GM21423 (cell line): ENCODE data around the gene COQ5.

Source experiments
- ATAC-seq: cut with Tn5 transposase; IDR thresholded peaks from one replicate; pipeline ENCODE4 v1.9.1; 2021; ENCODE audit warnings: mild to moderate bottlenecking, moderate library complexity; ENCODE audit not compliant: unreplicated experiment

COQ5 gene

DNA sequence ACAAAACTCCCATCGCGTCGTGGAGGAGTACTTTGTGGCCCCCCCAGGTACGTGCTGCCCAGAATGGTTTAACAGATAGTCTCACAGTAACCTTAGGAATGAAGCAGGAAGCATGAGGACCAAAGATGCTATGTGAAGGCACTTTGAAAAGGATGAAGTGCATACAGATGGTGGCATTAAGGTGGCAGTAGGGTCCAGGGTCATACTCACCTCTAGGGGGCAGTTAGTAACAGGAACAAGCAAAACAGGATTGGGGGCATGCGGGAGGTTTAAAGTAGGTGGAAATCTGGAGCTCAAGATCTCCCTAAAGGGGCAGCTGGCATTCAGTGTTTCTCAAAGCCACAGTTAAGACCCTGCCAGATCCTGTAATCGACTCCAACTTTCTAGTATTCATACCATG is 71.8 kb downstream of the COQ5 start:
- no peak for ATAC-seq

DNA sequence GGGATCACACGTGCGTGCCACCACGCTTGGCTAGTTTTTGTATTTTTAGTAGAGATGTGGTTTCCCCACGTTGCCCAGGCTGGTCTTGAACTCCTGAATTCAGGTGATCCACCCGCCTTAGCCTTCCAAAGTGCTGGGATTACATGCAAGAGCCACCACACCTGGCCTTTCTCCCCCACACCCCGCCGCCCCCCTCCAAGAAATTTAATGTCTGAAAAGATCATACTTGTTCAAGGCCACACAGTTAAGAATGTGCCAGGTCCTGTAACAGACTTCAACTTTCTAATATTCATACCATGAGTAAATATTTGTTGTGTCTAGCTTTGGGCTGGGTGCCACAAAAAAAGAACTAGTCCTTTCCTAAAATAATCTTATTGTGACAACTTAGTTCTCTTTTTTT is 73.7 kb downstream of the COQ5 start:
- ATAC-seq = no peak

DNA sequence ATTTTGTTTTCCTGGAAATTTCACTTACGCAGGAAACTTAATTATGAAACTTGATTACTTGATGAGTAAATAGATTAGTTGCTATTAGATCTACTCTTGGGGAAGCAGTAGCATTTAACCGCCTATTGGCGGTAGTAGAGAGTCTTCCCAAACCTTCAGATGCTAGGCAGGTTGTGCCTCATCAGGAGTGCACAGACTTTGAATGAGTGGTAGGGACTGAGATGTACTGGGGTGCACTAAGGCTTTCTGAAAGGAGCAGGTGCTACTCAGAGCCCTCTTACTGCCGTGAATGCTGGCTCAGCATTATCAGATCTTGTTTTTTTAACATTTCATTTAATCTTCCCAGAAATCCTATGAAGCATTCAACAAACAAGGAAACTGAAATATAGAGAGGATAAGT is 75.0 kb downstream of the COQ5 start:
- no peak for ATAC-seq
